Renal pelvis (tissue), 4 donors: ENCODE measurements around the gene HK1. TPM values are rescaled to one million over a fixed set of nuclear protein-coding genes. Genes with fewer than 3 reads are reported as not detected.

Experiments used
- DNase-seq: peaks from one replicate; pipeline ENCODE4 v3.0.0-alpha.2; 2013
- polyA plus RNA-seq, 3 donors: library from polyadenylated mRNA; unstranded; fragments of 120-200 nt; gene quantifications; one replicate each; pipeline ENCODE4 v1.2.1, GENCODE V29; 2013; ENCODE audit not compliant: insufficient read length in 3 of 3

HK1 gene
- polyA plus RNA-seq, 3 donors: 48.5 to 56.6 (median 51.2) TPM

DNA sequence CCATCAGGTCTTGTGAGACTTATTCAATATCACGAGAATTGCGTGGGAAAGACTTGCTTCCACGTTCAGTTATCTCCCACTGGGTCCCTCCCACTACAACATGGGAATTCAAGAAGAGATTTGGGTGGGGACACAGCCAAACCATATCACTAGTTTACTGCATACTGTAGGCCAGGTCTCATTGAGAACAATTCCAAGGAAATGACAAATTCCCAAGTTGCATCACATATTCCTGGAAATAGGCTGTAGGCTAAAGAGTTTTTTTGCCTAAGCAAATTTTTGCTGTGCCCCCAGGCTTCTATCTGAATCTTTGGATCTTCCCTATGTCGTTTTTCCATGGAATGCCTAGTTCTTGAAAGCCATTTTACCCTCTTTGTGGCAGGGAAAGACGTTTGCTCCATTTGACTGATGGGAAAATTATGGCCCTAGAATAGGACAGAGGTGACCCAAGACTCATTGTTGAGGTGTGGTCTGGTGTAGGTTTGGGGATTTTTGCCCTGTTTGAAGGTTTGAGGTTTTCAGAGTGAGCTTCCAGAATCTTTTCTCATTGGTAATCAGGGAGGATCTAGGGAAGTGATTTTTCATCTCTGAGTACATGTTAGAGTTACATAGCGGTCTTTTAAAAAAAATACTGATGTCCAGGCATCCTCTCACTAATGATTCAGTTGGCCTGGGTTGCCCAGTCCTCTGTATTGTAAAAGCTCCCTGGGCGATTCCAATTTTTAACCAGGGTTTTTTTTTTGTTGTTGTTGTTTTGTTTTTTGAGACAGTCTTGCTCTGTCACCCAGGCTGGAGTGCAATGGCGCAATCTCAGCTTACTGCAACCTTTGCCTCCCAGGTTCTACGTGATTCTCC, 94.1 kb downstream of the HK1 start:
- no peak for DNase-seq

GRCh38 chr10:69374242-69374641, 95.9 kb downstream of the HK1 start:
- DNase-seq: no peak

GRCh38 chr10:69374931-69375306, 96.6 kb downstream of the HK1 start:
- no peak for DNase-seq

- DNase-seq: no peak
Measured at GRCh38 chr10:69375307-69376151, 97.2 kb downstream of the HK1 start.

DNA sequence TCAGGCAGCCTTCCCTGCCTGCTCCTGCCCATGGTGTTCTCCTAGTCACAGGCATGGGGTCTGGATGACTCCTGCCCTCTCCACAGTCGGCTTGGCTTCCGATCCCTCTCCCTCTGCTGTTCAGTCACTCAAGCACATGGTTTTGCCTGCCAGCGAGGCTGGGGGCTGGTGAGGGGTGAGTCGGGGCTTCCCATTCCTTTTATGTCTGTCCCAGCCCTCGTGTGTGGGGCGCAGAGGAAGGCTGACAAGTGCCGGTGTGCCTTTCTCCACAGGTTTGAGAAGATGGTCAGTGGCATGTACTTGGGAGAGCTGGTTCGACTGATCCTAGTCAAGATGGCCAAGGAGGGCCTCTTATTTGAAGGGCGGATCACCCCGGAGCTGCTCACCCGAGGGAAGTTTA, 98.4 kb downstream of the HK1 start:
- DNase-seq: no peak

GRCh38 chr10:69377191-69377590, 98.9 kb downstream of the HK1 start:
- no peak for DNase-seq

DNA sequence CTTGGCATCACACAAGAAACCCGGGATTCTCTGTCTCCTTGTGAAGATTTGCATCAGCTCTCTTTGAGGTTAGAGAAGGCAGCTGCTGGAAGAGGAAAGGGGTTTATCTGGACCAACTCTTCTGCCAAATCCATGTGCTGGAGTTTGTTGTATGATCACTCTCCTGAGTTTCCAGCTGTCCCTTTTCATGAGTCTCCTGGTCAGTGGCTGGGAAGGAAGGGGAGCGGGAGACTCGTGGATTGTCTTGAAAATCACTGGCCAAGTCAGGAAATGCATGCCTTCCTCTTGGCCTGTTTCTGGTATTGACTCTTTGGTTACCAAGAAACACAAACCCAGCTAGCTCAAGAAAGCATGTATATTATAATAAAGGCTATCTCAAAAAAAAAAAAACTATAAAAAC, 99.6 kb downstream of the HK1 start:
- no peak for DNase-seq

DNA sequence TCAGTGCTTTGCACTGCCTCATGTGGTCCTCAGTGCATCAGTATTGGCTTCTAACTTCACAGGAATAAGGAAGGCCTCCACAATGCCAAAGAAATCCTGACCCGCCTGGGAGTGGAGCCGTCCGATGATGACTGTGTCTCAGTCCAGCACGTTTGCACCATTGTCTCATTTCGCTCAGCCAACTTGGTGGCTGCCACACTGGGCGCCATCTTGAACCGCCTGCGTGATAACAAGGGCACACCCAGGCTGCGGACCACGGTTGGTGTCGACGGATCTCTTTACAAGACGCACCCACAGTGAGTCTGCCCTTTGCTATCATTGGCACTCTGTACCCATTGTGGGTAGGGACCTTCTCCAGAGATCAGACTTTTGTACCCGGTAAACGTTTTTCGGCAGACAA, 101.5 kb downstream of the HK1 start:
- no peak for DNase-seq

DNA sequence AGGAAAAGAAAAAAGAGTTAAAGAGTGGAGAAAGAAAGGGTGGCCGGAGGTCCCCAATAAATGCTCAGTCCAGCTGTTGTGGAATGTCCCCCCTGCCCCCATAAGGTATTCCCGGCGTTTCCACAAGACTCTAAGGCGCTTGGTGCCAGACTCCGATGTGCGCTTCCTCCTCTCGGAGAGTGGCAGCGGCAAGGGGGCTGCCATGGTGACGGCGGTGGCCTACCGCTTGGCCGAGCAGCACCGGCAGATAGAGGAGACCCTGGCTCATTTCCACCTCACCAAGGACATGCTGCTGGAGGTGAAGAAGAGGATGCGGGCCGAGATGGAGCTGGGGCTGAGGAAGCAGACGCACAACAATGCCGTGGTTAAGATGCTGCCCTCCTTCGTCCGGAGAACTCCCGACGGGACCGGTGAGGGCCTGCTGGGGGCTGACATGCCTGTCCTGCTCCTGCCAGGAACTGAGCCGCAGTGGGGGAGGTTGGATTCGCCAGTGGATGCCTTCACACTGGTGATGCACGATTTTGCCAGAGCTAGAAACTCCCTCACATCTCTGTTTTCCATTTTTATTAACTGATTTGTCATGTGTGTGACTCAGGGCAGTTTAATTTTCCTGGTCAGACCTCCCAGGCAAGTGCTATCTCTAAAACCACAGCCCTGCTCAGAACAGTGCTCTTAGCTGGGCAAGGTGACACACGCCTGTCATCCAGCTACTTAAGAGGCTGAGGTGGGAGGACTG, 104.3 kb downstream of the HK1 start:
- no peak for DNase-seq

DNA sequence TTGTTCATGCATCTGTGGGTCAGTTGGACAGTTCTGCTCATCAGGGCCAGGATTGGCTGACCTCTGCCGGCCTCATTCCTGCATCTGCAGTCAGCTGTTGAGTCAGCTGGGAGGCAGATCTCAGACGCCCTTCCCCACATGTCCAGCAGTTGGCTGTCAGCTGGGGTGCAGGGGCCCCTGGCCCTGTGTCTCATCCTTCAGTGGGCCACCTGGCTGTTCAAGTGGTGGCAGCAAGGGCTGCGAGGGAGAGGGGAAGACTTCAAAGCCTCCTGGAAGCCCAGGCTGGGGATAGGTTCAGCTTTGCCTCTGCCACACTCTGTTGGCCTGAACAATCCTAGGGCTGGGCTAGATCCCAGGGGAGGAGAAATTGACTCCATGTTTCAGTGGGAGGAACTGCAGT, 105.3 kb downstream of the HK1 start:
- no peak for DNase-seq

DNA sequence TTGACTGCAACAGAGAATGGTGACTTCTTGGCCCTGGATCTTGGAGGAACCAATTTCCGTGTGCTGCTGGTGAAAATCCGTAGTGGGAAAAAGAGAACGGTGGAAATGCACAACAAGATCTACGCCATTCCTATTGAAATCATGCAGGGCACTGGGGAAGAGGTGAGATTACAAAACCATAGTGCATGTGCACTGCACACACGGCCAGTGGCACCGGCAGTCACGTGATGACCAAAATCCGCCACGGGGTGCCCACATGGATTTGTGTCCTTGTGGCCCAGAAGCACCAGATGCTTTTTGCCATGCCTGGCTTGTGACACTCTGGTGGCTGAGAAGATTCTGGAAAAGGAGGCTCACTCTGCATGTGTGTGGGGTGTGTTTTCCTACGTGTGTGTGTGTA, 106.0 kb downstream of the HK1 start:
- DNase-seq: no peak

DNA sequence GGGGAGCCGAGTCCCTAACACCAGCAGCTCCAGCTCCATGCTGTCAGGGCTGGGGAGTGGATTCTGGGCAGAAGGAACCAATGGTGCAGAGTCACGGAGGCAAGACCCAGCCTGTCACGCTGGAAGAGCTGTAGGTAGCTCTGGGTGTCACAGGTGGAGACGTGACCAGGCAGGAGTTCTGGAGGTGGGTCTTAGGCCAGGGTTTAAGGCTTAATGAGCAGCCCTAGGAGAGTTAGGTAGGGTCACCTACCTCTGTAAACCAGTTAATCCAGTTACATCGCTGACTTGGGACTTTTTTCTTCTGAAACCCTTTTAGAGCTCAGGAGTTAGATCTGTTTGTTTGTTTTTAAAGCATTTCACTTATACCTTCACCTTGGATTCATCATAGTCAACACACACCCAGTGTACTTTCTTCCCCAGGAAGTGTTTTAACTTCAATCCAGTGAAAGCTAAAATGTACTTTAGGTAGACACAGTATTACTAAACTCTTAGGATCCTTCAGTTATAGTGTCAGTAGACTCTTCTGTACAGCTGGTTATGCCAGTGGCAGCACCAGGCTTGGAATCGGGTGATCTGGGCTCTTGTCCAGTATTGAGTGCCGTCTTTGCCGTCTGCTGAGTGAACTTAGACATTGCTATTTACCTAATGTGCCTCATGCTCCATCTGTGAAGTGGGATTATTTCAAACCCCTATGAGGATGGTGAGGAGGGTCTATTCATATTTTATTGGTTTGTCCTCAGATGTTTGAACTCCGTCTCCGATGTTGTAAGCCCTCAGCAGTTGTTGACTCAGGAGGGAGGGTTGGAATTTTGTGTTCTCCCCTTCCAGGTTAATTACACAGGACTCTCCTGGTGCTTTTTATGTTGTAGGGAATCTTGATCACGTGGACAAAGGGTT, 107.4 kb downstream of the HK1 start:
- DNase-seq: no peak

- no peak for DNase-seq
Measured at GRCh38 chr10:69387500-69387899, 109.2 kb downstream of the HK1 start.

DNA sequence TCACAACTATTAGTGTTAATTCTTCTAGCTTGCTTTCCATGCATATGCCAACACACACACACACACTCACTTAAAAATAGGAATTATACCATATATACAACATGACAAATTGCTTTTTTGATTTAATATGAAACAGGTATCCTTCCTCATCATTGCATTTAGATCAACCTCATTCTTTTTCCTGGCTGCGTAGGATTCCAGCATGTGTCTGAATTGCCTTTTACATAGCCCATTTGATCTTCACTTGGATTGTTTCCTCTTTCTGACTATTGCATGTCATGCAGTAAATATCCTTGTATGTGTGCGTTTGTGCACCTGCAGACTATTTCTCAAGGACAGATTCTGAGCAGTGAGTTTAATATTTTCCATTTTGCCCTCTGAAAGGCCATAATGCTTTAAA, 110.2 kb downstream of the HK1 start:
- no peak for DNase-seq

GRCh38 chr10:69389827-69390490, 111.7 kb downstream of the HK1 start:
- DNase-seq: no peak

DNA sequence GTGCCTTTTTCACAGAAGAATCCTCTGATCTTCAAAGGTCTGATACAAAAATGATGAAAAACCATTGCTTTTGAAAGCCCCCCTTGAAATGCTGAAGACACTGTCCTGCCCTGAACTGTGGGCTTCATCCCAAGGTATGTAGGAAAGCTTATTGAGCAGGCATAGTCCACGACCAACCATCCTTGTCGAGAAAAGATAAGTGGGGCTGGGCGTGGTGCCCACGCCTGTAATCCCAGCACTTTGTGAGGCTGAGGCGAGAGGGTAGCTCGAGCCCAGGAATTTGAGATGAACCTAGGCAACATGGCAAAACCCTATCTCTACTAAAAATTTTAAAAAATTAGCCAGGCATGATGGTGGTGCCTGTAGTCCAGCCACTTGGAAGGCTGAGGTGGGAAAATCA, 112.9 kb downstream of the HK1 start:
- no peak for DNase-seq

GRCh38 chr10:69392481-69393000, 114.2 kb downstream of the HK1 start:
- DNase-seq: peak; percentile 77

GRCh38 chr10:69394020-69394419, 115.7 kb downstream of the HK1 start:
- DNase-seq: no peak

DNA sequence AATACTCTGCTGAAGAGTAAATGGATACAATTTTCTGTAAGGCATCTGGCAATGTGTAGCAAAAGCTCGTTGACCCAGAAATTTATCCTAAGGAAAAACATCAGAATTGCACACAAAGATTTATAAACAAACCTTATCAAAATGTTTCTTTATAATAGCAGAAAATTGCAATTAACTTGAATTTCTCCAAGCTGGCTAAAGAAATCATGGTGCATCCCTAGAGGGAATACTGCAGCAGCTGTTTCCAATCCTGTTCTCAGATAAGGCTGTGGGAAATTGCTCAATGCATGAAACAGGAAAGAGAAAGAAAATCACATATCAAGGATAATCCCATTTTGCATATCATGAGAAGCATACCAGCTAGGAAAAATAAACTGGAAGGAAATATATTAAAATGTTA, 119.7 kb downstream of the HK1 start:
- DNase-seq: peak; percentile 58

DNA sequence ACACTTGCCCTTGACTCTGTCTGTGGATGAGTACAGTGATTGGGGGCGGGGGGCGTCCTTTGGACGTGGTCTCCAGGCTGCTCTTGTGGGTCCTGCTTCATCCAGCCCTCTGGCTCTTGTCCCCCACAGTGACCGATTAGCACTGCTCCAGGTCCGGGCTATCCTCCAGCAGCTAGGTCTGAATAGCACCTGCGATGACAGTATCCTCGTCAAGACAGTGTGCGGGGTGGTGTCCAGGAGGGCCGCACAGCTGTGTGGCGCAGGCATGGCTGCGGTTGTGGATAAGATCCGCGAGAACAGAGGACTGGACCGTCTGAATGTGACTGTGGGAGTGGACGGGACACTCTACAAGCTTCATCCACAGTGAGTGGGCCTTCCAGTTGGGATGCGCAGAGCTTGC, 120.2 kb downstream of the HK1 start:
- no peak for DNase-seq

GRCh38 chr10:69400936-69401335, 122.6 kb downstream of the HK1 start:
- DNase-seq: no peak
